Fibroblast of villous mesenchyme (primary cell): ENCODE data around the gene PGR. TPM values are rescaled to one million over a fixed set of nuclear protein-coding genes. Genes with fewer than 3 reads are reported as not detected.

ENCODE experiments used
- DNase-seq: peaks from one replicate; pipeline ENCODE4 v3.0.0-alpha.2; 2010; ENCODE audit warnings: low read depth
- H3K4me3 ChIP-seq: 2 replicates; pipeline ENCODE4 v1.5.1; 2011; ENCODE audit warnings: low read depth, mild to moderate bottlenecking, low read length
- total RNA-seq: library from RNA; depleted of rRNA; stranded (reverse); fragments of >200 nt; gene quantifications from 2 replicates; pipeline ENCODE4 v1.2.3, GENCODE V29; 2012
- TF ChIP-seq, protein P1 (sequence below): IDR thresholded peaks from 2 replicates; pipeline ENCODE4 v1.5.1; 2012; ENCODE audit warnings: low read depth, mild to moderate bottlenecking, low read length; ENCODE audit not compliant: insufficient read depth

Gene PGR
- total RNA-seq, 1 donor = 6.9 TPM

DNA sequence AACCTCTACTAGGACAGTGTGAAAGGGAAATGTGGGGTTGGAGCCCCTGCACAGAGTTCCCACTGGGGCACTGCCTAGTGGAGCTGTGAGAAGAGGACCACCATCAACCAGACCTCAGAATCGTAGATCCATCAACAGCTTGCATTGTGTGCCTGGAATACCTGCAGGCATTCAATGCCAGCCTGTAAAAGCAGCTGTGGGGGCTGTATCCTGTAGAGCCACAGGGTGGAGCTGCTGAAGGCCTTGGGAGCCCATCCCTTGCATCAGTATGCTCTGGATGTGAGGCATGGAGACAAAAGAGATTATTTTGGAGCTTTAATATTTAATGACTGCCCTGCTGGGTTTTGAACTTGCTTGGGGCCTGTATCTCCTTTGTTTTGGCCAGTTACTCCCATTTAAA is 46.3 kb downstream of the PGR start:
- no peak for DNase-seq
- TF ChIP-seq, protein P1, sequence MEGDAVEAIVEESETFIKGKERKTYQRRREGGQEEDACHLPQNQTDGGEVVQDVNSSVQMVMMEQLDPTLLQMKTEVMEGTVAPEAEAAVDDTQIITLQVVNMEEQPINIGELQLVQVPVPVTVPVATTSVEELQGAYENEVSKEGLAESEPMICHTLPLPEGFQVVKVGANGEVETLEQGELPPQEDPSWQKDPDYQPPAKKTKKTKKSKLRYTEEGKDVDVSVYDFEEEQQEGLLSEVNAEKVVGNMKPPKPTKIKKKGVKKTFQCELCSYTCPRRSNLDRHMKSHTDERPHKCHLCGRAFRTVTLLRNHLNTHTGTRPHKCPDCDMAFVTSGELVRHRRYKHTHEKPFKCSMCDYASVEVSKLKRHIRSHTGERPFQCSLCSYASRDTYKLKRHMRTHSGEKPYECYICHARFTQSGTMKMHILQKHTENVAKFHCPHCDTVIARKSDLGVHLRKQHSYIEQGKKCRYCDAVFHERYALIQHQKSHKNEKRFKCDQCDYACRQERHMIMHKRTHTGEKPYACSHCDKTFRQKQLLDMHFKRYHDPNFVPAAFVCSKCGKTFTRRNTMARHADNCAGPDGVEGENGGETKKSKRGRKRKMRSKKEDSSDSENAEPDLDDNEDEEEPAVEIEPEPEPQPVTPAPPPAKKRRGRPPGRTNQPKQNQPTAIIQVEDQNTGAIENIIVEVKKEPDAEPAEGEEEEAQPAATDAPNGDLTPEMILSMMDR = no peak
- no peak overlapping the region for H3K4me3 ChIP-seq

DNA sequence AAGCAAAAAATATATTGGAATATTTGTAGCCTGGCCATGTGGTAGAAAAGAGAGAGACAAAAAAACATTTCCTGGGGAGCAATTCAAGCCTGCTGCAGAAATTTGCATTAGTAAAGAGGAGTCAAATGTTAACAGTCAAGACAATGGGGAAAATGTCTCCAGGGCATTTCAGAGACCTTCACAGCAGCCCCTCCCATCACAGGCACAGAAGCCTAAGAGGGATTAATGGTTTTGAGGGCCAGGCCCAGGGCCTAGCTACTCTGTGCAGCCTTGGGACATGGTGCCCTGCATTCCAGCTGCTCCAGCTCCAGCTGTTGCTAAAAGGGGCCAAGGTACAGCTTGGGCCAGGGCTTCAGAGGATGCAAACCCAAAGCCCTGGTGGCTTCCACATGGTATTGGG is 46.8 kb downstream of the PGR start:
- H3K4me3 ChIP-seq = no peak overlapping the region
- TF ChIP-seq, protein P1 = no peak
- no peak for DNase-seq

DNA sequence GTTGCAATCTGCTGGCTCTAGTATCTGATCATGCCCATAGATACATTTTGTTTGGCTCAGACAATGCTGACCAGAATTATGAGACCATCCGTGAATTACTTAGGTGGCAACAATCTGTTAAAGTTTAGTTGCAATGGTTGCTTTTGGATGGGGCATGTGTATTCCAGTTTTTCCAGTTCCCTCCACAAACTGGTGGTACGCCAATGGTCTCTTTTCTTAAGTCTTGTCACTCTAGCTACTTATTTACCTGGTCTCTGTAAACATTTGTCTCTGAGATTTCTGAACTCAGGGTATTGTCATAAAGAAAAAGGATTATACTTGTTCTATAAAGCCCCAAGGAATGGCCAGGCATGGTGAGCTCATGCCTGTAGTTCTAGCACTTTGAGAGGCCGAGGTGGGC is 65.9 kb downstream of the PGR start:
- H3K4me3 ChIP-seq = no peak overlapping the region
- TF ChIP-seq, protein P1 = no peak
- DNase-seq = no peak

DNA sequence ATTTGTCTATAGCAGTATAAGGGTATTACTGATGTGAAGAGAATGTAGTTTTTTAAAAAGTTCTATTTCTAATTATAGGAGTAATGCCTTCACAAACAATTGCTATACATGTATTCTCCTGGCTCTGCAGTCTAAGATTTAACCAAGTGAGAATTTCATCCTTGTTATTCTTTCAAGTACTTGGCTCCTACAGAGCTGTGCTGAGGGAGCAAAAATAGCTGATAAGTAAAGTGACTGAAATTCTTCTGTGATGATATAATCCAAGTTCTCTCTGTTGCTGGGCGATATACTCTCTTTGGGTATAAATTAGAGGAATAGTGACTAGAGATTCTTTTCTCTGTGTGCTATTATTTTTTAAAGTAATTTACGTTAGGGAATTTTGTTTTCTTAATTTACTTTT is 68.0 kb downstream of the PGR start:
- H3K4me3 ChIP-seq = no peak overlapping the region
- TF ChIP-seq, protein P1 = no peak
- DNase-seq = peak; percentile 10

DNA sequence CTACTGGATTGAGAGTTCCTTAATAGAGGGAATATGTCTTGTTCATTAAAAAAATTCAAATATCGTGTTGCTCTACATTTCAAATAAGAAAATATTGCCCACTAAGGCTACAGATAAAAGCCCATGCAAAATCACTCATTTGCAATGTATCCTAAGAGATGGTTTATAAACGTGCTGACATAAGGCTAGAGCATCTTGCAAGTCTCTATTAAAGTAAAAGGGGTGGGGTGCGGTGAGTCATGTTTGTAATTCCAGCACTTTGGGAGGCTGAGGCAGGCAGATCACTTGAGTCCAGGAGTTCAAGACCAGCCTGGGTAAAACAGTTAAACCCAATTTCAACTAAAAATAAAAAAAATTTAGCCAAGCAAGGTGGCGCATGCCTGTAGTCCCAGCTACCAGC is 70.3 kb downstream of the PGR start:
- H3K4me3 ChIP-seq = no peak overlapping the region
- no peak for DNase-seq
- TF ChIP-seq, protein P1 = no peak

DNA sequence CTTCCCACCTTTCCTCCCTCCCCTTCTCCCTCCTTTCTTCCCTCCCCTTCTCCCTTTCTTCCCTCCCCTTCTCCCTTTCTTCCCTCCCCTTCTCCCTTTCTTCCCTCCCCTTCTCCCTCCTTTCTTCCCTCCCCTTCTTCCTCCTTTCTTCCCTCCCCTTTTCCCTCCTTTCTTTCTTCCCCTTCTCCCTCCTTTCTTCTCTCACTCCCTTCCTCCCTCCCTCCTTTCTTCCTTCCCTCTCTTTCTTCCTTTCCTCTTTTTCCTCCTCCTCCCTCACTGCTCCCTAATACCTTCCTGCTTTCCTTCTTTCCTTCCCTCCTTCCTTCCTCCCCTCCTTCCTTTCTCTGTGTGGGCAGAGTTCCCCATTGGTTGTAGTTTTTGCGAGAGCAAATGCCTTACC is 76.1 kb downstream of the PGR start:
- no peak for DNase-seq
- TF ChIP-seq, protein P1 = no peak
- no peak overlapping the region for H3K4me3 ChIP-seq

DNA sequence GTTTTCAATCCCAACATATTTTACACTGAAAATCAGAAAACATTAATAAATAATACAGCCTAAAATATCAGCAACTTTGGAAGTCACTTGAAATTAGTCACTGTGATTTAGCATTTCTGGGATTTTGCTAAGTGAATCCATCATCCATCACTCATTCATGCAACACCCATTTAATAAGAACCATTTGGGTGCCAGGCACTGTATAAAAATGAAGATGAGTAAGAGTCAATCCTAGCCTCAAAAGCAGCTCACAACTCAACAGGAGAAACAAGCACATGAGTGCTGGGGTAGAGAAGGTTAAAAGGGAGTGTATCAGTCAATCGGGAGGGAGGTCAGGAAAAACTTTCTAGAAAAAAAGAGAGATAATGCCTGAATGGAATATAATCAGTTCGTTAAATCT is 77.9 kb downstream of the PGR start:
- DNase-seq = no peak
- H3K4me3 ChIP-seq = no peak overlapping the region
- TF ChIP-seq, protein P1 = no peak
